GM23338 (cell line): ENCODE results near the gene FTCD. TPM values are rescaled to one million over a fixed set of nuclear protein-coding genes. Genes with fewer than 3 reads are reported as not detected.

Experiments used
- ATAC-seq: fragments of 200-7000 bp; cut with Tn5 transposase; 3 replicates; pipeline ENCODE4 v1.9.1; 2020
- DNase-seq: peaks from one replicate; pipeline ENCODE4 v3.0.0-alpha.2; 2015; ENCODE audit warnings: low spot score
- H2AFZ ChIP-seq: fragments of 200-600 bp; sonication (generic); 2 replicates; pipeline ENCODE4 v1.8.0; 2016; ENCODE audit warnings: antibody characterized with exemption, mild to moderate bottlenecking, moderate library complexity
- H3F3A ChIP-seq: fragments of 200-600 bp; sonication (generic); replicated peaks from 2 replicates; pipeline ENCODE4 v1.8.0; 2017; ENCODE audit warnings: antibody characterized with exemption, mixed run types, low read depth
- H3K27ac ChIP-seq: fragments of 200-600 bp; sonication (generic); 2 replicates; pipeline ENCODE4 v1.6.1; 2016; ENCODE audit warnings: low read depth
- H3K27me3 ChIP-seq: fragments of 200-600 bp; sonication (generic); 2 replicates; pipeline ENCODE4 v1.8.0; 2016; ENCODE audit warnings: mild to moderate bottlenecking, mixed run types, moderate library complexity; ENCODE audit not compliant: insufficient read depth
- H3K36me3 ChIP-seq: fragments of 200-600 bp; sonication (generic); 2 replicates; pipeline ENCODE4 v1.8.0; 2016; ENCODE audit warnings: mild to moderate bottlenecking; ENCODE audit not compliant: insufficient read depth
- H3K4me1 ChIP-seq: fragments of 200-600 bp; sonication (generic); 2 replicates; pipeline ENCODE4 v1.8.0; 2016; ENCODE audit warnings: mild to moderate bottlenecking, moderate library complexity; ENCODE audit not compliant: insufficient read depth
- H3K4me2 ChIP-seq: fragments of 200-600 bp; sonication (generic); 2 replicates; pipeline ENCODE4 v1.7.1; 2017; ENCODE audit warnings: mixed run types
- H3K4me3 ChIP-seq: fragments of 200-600 bp; sonication (generic); 2 replicates; pipeline ENCODE4 v1.6.1; 2016; ENCODE audit warnings: mixed run types
- H3K79me2 ChIP-seq: fragments of 200-600 bp; sonication (generic); replicated peaks from 2 replicates; pipeline ENCODE4 v1.8.0; 2017; ENCODE audit warnings: mild to moderate bottlenecking; ENCODE audit not compliant: insufficient read depth
- H3K9me2 ChIP-seq: fragments of 200-600 bp; sonication (generic); 2 replicates; pipeline ENCODE4 v1.8.0; 2017; ENCODE audit not compliant: insufficient read depth
- H4K20me1 ChIP-seq: fragments of 200-600 bp; sonication (generic); replicated peaks from 2 replicates; pipeline ENCODE4 v1.8.0; 2017; ENCODE audit warnings: mild to moderate bottlenecking; ENCODE audit not compliant: insufficient read depth
- H3K27ac Mint-ChIP-seq: 2 replicates; pipeline ENCODE4 v1.8.0; 2020; ENCODE audit warnings: inconsistent platforms, mild to moderate bottlenecking, moderate library complexity, mixed read lengths
- H3K27me3 Mint-ChIP-seq: 3 replicates; pipeline ENCODE4 v1.8.0; 2022; ENCODE audit warnings: low read depth, mild to moderate bottlenecking, moderate library complexity, mixed read lengths, inconsistent platforms; ENCODE audit not compliant: insufficient read depth, poor library complexity
- H3K36me3 Mint-ChIP-seq: 3 replicates; pipeline ENCODE4 v1.8.0; 2021; ENCODE audit warnings: low read depth, mild to moderate bottlenecking, inconsistent platforms, moderate library complexity, mixed read lengths
- H3K4me1 Mint-ChIP-seq: 3 replicates; pipeline ENCODE4 v1.8.0; 2020; ENCODE audit warnings: mild to moderate bottlenecking, inconsistent platforms, mixed read lengths
- H3K4me3 Mint-ChIP-seq: 3 replicates; pipeline ENCODE4 v1.8.0; 2021; ENCODE audit warnings: moderate library complexity, mild to moderate bottlenecking, inconsistent platforms, mixed read lengths
- H3K9me3 Mint-ChIP-seq: 3 replicates; pipeline ENCODE4 v1.8.0; 2020; ENCODE audit warnings: moderate library complexity, mild to moderate bottlenecking, inconsistent platforms, mixed read lengths
- CREB1 ChIP-seq: fragments of 250-450 bp; sonication (Bioruptor Pico); IDR thresholded peaks from 2 replicates; pipeline ENCODE4 v1.5.0; 2020; ENCODE audit warnings: low read depth, mild to moderate bottlenecking, moderate library complexity
- CTCF ChIP-seq, 2 experiments: fragments of 200-600 bp in 1 of 2; sonication (generic) in 1 of 2; conservative IDR thresholded peaks; 2 replicates each; pipeline versions ENCODE4 v1.5.1 to v1.6.1; 2016 to 2017; ENCODE audit warnings: antibody characterized with exemption in 2 of 2, low read depth in 2 of 2, mild to moderate bottlenecking in 2 of 2, moderate library complexity in 1 of 2
- EZH2 ChIP-seq: fragments of 200-600 bp; sonication (generic); IDR thresholded peaks from one replicate; pipeline ENCODE4 v1.8.0; 2017; ENCODE audit warnings: antibody characterized with exemption, mild to moderate bottlenecking, low read depth; ENCODE audit not compliant: unreplicated experiment
- NANOG ChIP-seq: IDR thresholded peaks from 2 replicates; pipeline ENCODE4 v1.6.1; 2016; ENCODE audit warnings: antibody characterized with exemption, borderline replicate concordance
- POLR2AphosphoS5 ChIP-seq: IDR thresholded peaks from 2 replicates; pipeline ENCODE4 v1.6.1; 2016; ENCODE audit warnings: antibody characterized with exemption, low read depth
- REST ChIP-seq: IDR thresholded peaks from one replicate; pipeline ENCODE4 v1.6.1; 2018; ENCODE audit warnings: antibody characterized with exemption; ENCODE audit not compliant: unreplicated experiment
- STAT1 ChIP-seq: IDR thresholded peaks from one replicate; pipeline ENCODE4 v1.6.1; 2016; ENCODE audit warnings: antibody characterized with exemption; ENCODE audit not compliant: unreplicated experiment
- ZNF114 ChIP-seq: fragments of 250-450 bp; sonication (Bioruptor Pico); IDR thresholded peaks from 2 replicates; pipeline ENCODE4 v1.5.0; 2020; ENCODE audit warnings: mild to moderate bottlenecking, moderate library complexity
- ZNF331 ChIP-seq: fragments of 250-450 bp; sonication (Bioruptor Pico); IDR thresholded peaks from 2 replicates; pipeline ENCODE4 v1.5.0; 2020; ENCODE audit warnings: low read depth, mild to moderate bottlenecking, moderate library complexity
- polyA plus RNA-seq: library from polyadenylated mRNA; unstranded; fragments of >200 nt; fragmentation: Nextera tagmentation; extraction: Ambion mirVana; gene quantifications from 2 replicates; pipeline ENCODE4 v1.2.1, GENCODE V29; 2016
- total RNA-seq: library from RNA; depleted of rRNA; stranded (reverse); fragments of >200 nt; shearing (Covaris generic); gene quantifications from 2 replicates; pipeline ENCODE4 v1.2.3, GENCODE V29; 2014

The FTCD gene
- total and polyA plus RNA-seq, 2 experiments from 2014 or later, result 0.90 to 2.3 TPM

GRCh38 chr21:46160657-46160906, 5.2 kb upstream of the FTCD start:
- Mint-ChIP-seq H3K9me3 (peaks cover 20% of the 10 kb centered on the region), H3K27me3 (peaks cover 27% of the 10 kb centered on the region), H3K4me3 (no peak overlapping the region), H3K27ac (no peak overlapping the region), H3K36me3 (peaks cover 50% of the 10 kb centered on the region), H3K4me1 (no peaks in the 10 kb centered on the region)
- DNase-seq, result no peak
- peaks cover 6% of the 10 kb centered on the region for H3K79me2 ChIP-seq
- no peak overlapping the region for H3K4me3 ChIP-seq
- 0 out of 2 replicates have a peak, but pooled peaks cover 4% of the 10 kb centered on the region for H3F3A ChIP-seq
- no peaks in the 10 kb centered on the region for H3K9me2 ChIP-seq
- no peak overlapping the region for H2AFZ ChIP-seq
- H3K27ac ChIP-seq, result no peak overlapping the region
- peaks cover 4% of the 10 kb centered on the region for H4K20me1 ChIP-seq
- H3K36me3 ChIP-seq, result no peaks in the 10 kb centered on the region
- ATAC-seq, result no peak
- H3K27me3 ChIP-seq, result no peaks in the 10 kb centered on the region
- H3K4me2 ChIP-seq, result no peak overlapping the region
- no peaks in the 10 kb centered on the region for H3K4me1 ChIP-seq
- TF ChIP-seq REST, result no peak
- no peak for TF ChIP-seq POLR2AphosphoS5
- TF ChIP-seq NANOG, result no peak
- TF ChIP-seq CREB1 (CRISPR knock-in tag), result no peak
- TF ChIP-seq STAT1, result no peak

- H3K4me3 ChIP-seq, result no peak overlapping the region
- no peaks in the 10 kb centered on the region for H3K36me3 ChIP-seq
- H3K79me2 ChIP-seq, result peaks cover 6% of the 10 kb centered on the region
- H3K27me3 ChIP-seq, result no peaks in the 10 kb centered on the region
- no peaks in the 10 kb centered on the region for H3K9me2 ChIP-seq
- no peaks in the 10 kb centered on the region for H3K4me1 ChIP-seq
- H3F3A ChIP-seq, result 0 out of 2 replicates have a peak, but pooled peaks cover 4% of the 10 kb centered on the region
- H4K20me1 ChIP-seq, result no peaks in the 10 kb centered on the region; the same call in 1 of the 2 replicates
- H3K27me3 Mint-ChIP-seq, result peaks cover 27% of the 10 kb centered on the region
- no peak overlapping the region for H2AFZ ChIP-seq
- H3K9me3 Mint-ChIP-seq, result peaks cover 20% of the 10 kb centered on the region
- peaks cover 50% of the 10 kb centered on the region for H3K36me3 Mint-ChIP-seq
- no peak overlapping the region for H3K27ac ChIP-seq
- no peak overlapping the region for H3K4me3 Mint-ChIP-seq
- H3K4me2 ChIP-seq, result no peak overlapping the region
- DNase-seq (no peak), ATAC-seq (no peak)
- no peaks in the 10 kb centered on the region for H3K4me1 Mint-ChIP-seq
- no peak for TF ChIP-seq CREB1 (CRISPR knock-in tag)
- H3K27ac Mint-ChIP-seq, result no peak overlapping the region
Measured at GRCh38 chr21:46159841-46160656, 4.7 kb upstream of the FTCD start.

- Histone ChIP-seq H3K27ac (no peak overlapping the region), H3K4me1 (no peaks in the 10 kb centered on the region), H3K36me3 (no peaks in the 10 kb centered on the region), H3K79me2 (no peaks in the 10 kb centered on the region; the same call in 1 of the 2 replicates), H4K20me1 (no peaks in the 10 kb centered on the region), H3K4me3 (no peak overlapping the region), H3K27me3 (no peaks in the 10 kb centered on the region), H2AFZ (no peak overlapping the region), H3F3A (0 out of 2 replicates have a peak, but pooled peaks cover 4% of the 10 kb centered on the region), H3K9me2 (no peaks in the 10 kb centered on the region), H3K4me2 (no peak overlapping the region)
- DNase-seq (no peak), ATAC-seq (no peak)
- Mint-ChIP-seq H3K36me3 (peaks cover 47% of the 10 kb centered on the region), H3K27ac (no peak overlapping the region), H3K4me3 (no peak overlapping the region), H3K27me3 (peaks cover 27% of the 10 kb centered on the region), H3K9me3 (peaks cover 20% of the 10 kb centered on the region), H3K4me1 (no peaks in the 10 kb centered on the region)
- no peak for TF ChIP-seq ZNF331 (CRISPR knock-in tag)
- no peak for TF ChIP-seq EZH2
- no peak for TF ChIP-seq STAT1
- TF ChIP-seq ZNF114 (CRISPR knock-in tag), result no peak
- no peak for TF ChIP-seq CTCF (conservative IDR thresholded peaks at IDR 0.05; ENCODE audit: low read depth in 2 of 2)
- no peak for TF ChIP-seq POLR2AphosphoS5
- no peak for TF ChIP-seq REST
Measured at GRCh38 chr21:46159390-46159789, 4.0 kb upstream of the FTCD start.
